OCI-LY1 (cell line): ENCODE data around the gene VIPAS39.

Experiments
- H2AFZ ChIP-seq: fragments of 200-600 bp; sonication (generic), shearing (Covaris generic); 2 replicates; pipeline ENCODE4 v1.6.0; 2014; ENCODE audit warnings: antibody characterized with exemption, mild to moderate bottlenecking, low read length
- H3F3A ChIP-seq: fragments of 200-600 bp; sonication (generic), shearing (Covaris generic); 2 replicates; pipeline ENCODE4 v1.6.0; 2014; ENCODE audit warnings: mild to moderate bottlenecking, antibody characterized with exemption, low read length, moderate library complexity; ENCODE audit not compliant: insufficient read depth
- H3K27ac ChIP-seq: fragments of 200-600 bp; sonication (generic); 2 replicates; pipeline ENCODE4 v1.5.1; 2014; ENCODE audit warnings: low read length, mixed run types, mild to moderate bottlenecking, low read depth; ENCODE audit not compliant: poor library complexity, severe bottlenecking
- H3K27me3 ChIP-seq: fragments of 200-600 bp; sonication (generic); 2 replicates; pipeline ENCODE4 v1.6.0; 2014; ENCODE audit warnings: antibody characterized with exemption, mild to moderate bottlenecking, low read length, moderate library complexity; ENCODE audit not compliant: insufficient read depth
- H3K36me3 ChIP-seq: fragments of 200-600 bp; sonication (generic); 2 replicates; pipeline ENCODE4 v1.6.1; 2014; ENCODE audit warnings: mild to moderate bottlenecking, antibody characterized with exemption, low read length, moderate library complexity, mixed read lengths; ENCODE audit not compliant: insufficient read depth
- H3K4me1 ChIP-seq: fragments of 200-600 bp; sonication (generic); 2 replicates; pipeline ENCODE4 v1.5.1; 2014; ENCODE audit warnings: mild to moderate bottlenecking, low read length, moderate library complexity; ENCODE audit not compliant: insufficient read depth, severe bottlenecking
- H3K4me2 ChIP-seq: fragments of 200-600 bp; sonication (generic), shearing (Covaris generic); 2 replicates; pipeline ENCODE4 v1.6.1; 2014; ENCODE audit warnings: low read length
- H3K4me3 ChIP-seq: fragments of 200-600 bp; sonication (generic); 2 replicates; pipeline ENCODE4 v1.5.1; 2014; ENCODE audit warnings: low read length, low read depth, mild to moderate bottlenecking, mixed read lengths; ENCODE audit not compliant: poor library complexity, severe bottlenecking
- H3K79me2 ChIP-seq: fragments of 200-600 bp; shearing (Covaris generic); 2 replicates; pipeline ENCODE4 v1.6.1; 2016; ENCODE audit warnings: mixed run types, low read length, mixed read lengths; ENCODE audit not compliant: insufficient read depth
- H3K9ac ChIP-seq: fragments of 200-600 bp; sonication (generic), shearing (Covaris generic); 2 replicates; pipeline ENCODE4 v1.6.1; 2014; ENCODE audit warnings: mild to moderate bottlenecking, low read length, mixed read lengths
- H3K9me2 ChIP-seq: fragments of 200-600 bp; sonication (generic), shearing (Covaris generic); 2 replicates; pipeline ENCODE4 v1.6.1; 2014; ENCODE audit warnings: low read depth, mild to moderate bottlenecking, low read length, mixed read lengths
- H3K9me3 ChIP-seq: fragments of 200-600 bp; shearing (Covaris generic); 2 replicates; pipeline ENCODE4 v1.6.1; 2014; ENCODE audit warnings: low read length, mixed read lengths
- H4K20me1 ChIP-seq: fragments of 200-600 bp; sonication (generic), shearing (Covaris generic); 2 replicates; pipeline ENCODE4 v1.6.0; 2016; ENCODE audit warnings: mild to moderate bottlenecking, low read length; ENCODE audit not compliant: insufficient read depth
- EZH2 ChIP-seq: fragments of 200-600 bp; sonication (generic), shearing (Covaris generic); IDR thresholded peaks from 2 replicates; pipeline ENCODE4 v1.8.0; 2017; ENCODE audit warnings: borderline replicate concordance, mixed run types, mild to moderate bottlenecking, antibody characterized with exemption, low read length, moderate library complexity, mixed read lengths
- TF ChIP-seq, protein P1 (sequence below): fragments of 200-600 bp; sonication (generic), shearing (Covaris generic); IDR thresholded peaks from 2 replicates; pipeline ENCODE4 v1.5.1; 2017; ENCODE audit warnings: mild to moderate bottlenecking, antibody characterized with exemption, low read length, moderate library complexity, mixed read lengths

The VIPAS39 gene

DNA sequence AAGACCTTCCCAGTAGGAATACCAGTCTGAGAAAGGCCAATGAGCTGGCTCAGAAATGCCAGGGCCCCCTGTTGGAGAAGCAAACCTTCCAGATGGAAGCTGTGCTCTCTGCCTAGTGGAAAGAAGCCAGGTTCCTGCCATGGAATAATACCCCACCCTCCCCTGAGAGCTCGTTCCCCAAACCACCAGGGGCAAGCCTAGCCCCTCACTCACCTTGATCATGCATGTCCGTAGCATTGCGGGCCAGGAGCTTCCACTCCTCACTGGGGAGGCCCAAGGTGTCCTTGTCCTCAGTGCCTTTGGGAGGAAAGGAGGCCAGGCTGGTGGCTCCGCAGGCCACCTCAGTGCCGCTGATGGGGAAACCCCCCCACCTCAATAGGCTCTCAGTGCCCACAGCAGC, 20.6 kb upstream of the VIPAS39 start:
- no peak overlapping the region for H3K9ac ChIP-seq
- no peak overlapping the region for H2AFZ ChIP-seq
- H4K20me1 ChIP-seq: no peaks in the 10 kb centered on the region
- H3K9me3 ChIP-seq: no peaks in the 10 kb centered on the region
- no peak overlapping the region for H3K27ac ChIP-seq
- H3K79me2 ChIP-seq: no peaks in the 10 kb centered on the region
- H3F3A ChIP-seq: no peaks in the 10 kb centered on the region
- no peaks in the 10 kb centered on the region for H3K27me3 ChIP-seq
- no peaks in the 10 kb centered on the region for H3K4me1 ChIP-seq
- no peak for TF ChIP-seq EZH2
- no peak overlapping the region for H3K4me2 ChIP-seq
- no peak overlapping the region for H3K4me3 ChIP-seq
- no peaks in the 10 kb centered on the region for H3K36me3 ChIP-seq
- no peaks in the 10 kb centered on the region for H3K9me2 ChIP-seq

DNA sequence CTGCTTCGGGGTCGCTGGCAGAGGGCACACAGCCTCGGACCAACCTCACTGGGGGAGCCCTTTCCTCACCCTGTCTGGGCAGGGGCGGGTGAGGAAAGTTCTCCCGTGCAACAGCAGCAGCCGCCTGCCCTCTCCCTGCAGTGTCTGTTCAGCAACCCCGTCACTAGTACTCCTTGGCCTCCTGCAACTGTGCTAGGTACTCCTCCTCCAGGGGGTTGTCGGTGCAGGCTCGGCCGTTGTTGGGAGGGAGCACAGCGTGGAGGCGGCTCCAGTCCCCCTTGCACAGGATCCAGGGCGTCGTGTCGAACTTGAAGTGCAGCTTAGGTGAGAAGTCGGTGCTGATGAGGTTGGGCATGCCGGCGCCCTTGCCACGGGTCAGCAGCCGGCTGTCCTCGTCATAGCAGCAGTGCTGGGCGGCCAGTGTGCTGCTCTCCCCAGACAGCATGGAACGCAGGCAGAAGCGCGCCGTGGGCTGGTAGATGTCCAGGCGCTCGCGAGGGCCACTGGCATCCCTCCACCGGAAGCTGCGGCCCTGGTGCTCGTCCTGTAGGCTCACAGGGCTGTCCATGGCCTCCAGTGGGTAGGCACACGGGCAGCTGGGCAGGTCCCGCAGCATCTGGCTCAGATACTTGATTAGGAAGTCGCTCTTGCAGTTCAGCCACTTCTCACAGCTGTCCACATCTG, 18.2 kb upstream of the VIPAS39 start:
- Histone ChIP-seq H3K9me2 (no peaks in the 10 kb centered on the region), H3K36me3 (no peaks in the 10 kb centered on the region), H3K4me3 (no peak overlapping the region), H2AFZ (no peak overlapping the region), H3K4me1 (no peaks in the 10 kb centered on the region), H3K4me2 (no peak overlapping the region), H3K79me2 (no peaks in the 10 kb centered on the region), H4K20me1 (no peaks in the 10 kb centered on the region), H3K9me3 (no peaks in the 10 kb centered on the region), H3K27ac (no peak overlapping the region), H3K27me3 (no peaks in the 10 kb centered on the region), H3K9ac (no peak overlapping the region), H3F3A (no peaks in the 10 kb centered on the region)
- TF ChIP-seq, protein P1, sequence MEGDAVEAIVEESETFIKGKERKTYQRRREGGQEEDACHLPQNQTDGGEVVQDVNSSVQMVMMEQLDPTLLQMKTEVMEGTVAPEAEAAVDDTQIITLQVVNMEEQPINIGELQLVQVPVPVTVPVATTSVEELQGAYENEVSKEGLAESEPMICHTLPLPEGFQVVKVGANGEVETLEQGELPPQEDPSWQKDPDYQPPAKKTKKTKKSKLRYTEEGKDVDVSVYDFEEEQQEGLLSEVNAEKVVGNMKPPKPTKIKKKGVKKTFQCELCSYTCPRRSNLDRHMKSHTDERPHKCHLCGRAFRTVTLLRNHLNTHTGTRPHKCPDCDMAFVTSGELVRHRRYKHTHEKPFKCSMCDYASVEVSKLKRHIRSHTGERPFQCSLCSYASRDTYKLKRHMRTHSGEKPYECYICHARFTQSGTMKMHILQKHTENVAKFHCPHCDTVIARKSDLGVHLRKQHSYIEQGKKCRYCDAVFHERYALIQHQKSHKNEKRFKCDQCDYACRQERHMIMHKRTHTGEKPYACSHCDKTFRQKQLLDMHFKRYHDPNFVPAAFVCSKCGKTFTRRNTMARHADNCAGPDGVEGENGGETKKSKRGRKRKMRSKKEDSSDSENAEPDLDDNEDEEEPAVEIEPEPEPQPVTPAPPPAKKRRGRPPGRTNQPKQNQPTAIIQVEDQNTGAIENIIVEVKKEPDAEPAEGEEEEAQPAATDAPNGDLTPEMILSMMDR: no peak
- TF ChIP-seq EZH2: no peak

DNA sequence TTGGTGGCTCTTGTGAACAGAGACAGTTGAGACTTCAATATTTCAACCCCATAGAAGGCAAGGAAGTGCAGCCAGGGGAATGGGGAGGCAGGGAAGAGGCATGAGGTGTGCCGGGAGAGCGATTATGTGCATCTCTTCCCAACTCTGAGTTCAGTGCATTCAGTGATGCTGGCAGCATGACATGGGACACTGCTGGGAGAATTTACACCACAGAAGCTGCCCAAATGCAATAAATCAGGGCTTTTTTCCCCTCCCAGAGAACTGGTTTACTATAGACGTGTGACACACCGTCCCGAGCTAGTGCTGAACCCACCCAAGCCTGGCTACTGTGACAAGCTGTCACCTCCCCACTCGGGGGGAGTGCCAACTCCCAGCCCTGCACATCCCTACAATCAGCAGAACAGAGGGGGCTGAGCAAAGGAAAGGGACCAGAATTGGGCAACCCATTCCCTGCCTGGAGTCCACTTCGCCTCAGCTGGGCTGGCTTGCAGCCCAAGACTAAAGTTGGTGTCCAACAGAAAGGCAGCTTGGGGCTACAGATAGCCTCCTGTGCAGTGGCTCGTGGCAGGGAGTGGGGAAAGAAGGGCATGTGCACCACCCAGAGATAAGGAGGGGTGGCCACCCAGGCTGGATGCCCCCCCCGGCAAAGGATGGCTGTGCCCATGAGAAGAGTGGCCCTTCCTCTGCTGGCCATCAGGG, 17.2 kb upstream of the VIPAS39 start:
- Histone ChIP-seq H2AFZ (no peak overlapping the region), H3K9me2 (no peaks in the 10 kb centered on the region), H3K9ac (no peak overlapping the region), H3K79me2 (no peaks in the 10 kb centered on the region), H3F3A (no peaks in the 10 kb centered on the region), H3K27me3 (no peaks in the 10 kb centered on the region), H3K27ac (no peak overlapping the region), H4K20me1 (no peaks in the 10 kb centered on the region), H3K4me1 (no peaks in the 10 kb centered on the region), H3K4me3 (no peak overlapping the region), H3K36me3 (peaks cover 5% of the 10 kb centered on the region), H3K4me2 (no peak overlapping the region), H3K9me3 (no peaks in the 10 kb centered on the region)
- TF ChIP-seq EZH2: no peak
- TF ChIP-seq, protein P1: no peak
